HL-60 (cell line): ENCODE data around the gene STK25.
"Not testable (repeated sequence)": the region's sequence is repeated elsewhere in the genome, so short reads cannot be mapped to it uniquely, and the experiment has no call there.

Source experiments
- DNase-seq, 2 experiments: peaks; one replicate each; pipeline ENCODE4 v3.0.0-alpha.2; 2010 to 2020; ENCODE audit warnings: low read depth in 1 of 2, low spot score in 1 of 2
- H3K27ac ChIP-seq: fragments of 250-450 bp; sonication (Bioruptor Pico); replicated peaks from 2 replicates; pipeline ENCODE4 v1.5.1; 2020; ENCODE audit warnings: mild to moderate bottlenecking, moderate library complexity
- H3K27me3 ChIP-seq: fragments of 250-450 bp; sonication (Bioruptor Pico); 2 replicates; pipeline ENCODE4 v1.5.1; 2021; ENCODE audit warnings: mild to moderate bottlenecking, moderate library complexity; ENCODE audit not compliant: insufficient read depth, poor library complexity, severe bottlenecking
- H3K4me3 ChIP-seq: replicated peaks from 2 replicates; pipeline ENCODE4 v1.5.1; 2011; ENCODE audit warnings: mild to moderate bottlenecking, control low read depth, low read length; ENCODE audit not compliant: insufficient read depth
- GABPA ChIP-seq: IDR thresholded peaks from 2 replicates; pipeline ENCODE4 v1.6.1; 2012; ENCODE audit warnings: low read depth
- POLR2AphosphoS5 ChIP-seq: IDR thresholded peaks from 2 replicates; pipeline ENCODE4 v1.6.1; 2012; ENCODE audit warnings: low read depth
- SPI1 ChIP-seq: IDR thresholded peaks from 2 replicates; pipeline ENCODE4 v1.6.1; 2012; ENCODE audit warnings: low read depth, mild to moderate bottlenecking, borderline replicate concordance
- TF ChIP-seq, protein P1 (sequence below): IDR thresholded peaks from 2 replicates; pipeline ENCODE4 v1.6.1; 2012; ENCODE audit warnings: low read depth; ENCODE audit not compliant: insufficient replicate concordance
- TF ChIP-seq, protein P2 (sequence below): IDR thresholded peaks from one replicate; pipeline ENCODE4 v1.5.1; 2011; ENCODE audit warnings: low read length, control low read depth, inconsistent platforms; ENCODE audit not compliant: insufficient read depth

STK25 gene

DNA sequence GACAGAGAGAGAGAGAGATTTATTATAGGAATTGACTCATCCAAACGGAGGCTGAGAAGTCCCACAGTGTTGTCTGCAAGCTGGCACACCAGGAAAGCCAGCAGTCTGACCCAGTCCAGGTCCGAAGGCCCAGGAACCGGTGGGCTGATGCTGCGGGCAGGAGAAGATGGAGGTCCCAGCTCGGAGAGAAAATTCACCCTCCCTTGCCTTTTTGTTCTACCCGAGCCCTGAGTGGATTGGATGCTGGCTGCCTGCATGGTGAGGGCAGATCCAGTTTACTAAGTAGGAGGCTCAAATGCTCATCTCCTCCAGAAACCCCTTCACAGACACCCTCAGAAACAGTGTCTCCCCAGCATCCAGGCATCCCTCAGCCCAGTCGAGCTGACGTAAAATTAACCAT, 22.2 kb upstream of the STK25 start:
- Histone ChIP-seq H3K27ac (no peak overlapping the region), H3K27me3 (no peaks in the 10 kb centered on the region), H3K4me3 (no peak overlapping the region)
- TF ChIP-seq, protein P1, sequence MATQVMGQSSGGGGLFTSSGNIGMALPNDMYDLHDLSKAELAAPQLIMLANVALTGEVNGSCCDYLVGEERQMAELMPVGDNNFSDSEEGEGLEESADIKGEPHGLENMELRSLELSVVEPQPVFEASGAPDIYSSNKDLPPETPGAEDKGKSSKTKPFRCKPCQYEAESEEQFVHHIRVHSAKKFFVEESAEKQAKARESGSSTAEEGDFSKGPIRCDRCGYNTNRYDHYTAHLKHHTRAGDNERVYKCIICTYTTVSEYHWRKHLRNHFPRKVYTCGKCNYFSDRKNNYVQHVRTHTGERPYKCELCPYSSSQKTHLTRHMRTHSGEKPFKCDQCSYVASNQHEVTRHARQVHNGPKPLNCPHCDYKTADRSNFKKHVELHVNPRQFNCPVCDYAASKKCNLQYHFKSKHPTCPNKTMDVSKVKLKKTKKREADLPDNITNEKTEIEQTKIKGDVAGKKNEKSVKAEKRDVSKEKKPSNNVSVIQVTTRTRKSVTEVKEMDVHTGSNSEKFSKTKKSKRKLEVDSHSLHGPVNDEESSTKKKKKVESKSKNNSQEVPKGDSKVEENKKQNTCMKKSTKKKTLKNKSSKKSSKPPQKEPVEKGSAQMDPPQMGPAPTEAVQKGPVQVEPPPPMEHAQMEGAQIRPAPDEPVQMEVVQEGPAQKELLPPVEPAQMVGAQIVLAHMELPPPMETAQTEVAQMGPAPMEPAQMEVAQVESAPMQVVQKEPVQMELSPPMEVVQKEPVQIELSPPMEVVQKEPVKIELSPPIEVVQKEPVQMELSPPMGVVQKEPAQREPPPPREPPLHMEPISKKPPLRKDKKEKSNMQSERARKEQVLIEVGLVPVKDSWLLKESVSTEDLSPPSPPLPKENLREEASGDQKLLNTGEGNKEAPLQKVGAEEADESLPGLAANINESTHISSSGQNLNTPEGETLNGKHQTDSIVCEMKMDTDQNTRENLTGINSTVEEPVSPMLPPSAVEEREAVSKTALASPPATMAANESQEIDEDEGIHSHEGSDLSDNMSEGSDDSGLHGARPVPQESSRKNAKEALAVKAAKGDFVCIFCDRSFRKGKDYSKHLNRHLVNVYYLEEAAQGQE: no peak
- TF ChIP-seq GABPA (no peak), SPI1 (no peak), POLR2AphosphoS5 (no peak)
- TF ChIP-seq, protein P2, sequence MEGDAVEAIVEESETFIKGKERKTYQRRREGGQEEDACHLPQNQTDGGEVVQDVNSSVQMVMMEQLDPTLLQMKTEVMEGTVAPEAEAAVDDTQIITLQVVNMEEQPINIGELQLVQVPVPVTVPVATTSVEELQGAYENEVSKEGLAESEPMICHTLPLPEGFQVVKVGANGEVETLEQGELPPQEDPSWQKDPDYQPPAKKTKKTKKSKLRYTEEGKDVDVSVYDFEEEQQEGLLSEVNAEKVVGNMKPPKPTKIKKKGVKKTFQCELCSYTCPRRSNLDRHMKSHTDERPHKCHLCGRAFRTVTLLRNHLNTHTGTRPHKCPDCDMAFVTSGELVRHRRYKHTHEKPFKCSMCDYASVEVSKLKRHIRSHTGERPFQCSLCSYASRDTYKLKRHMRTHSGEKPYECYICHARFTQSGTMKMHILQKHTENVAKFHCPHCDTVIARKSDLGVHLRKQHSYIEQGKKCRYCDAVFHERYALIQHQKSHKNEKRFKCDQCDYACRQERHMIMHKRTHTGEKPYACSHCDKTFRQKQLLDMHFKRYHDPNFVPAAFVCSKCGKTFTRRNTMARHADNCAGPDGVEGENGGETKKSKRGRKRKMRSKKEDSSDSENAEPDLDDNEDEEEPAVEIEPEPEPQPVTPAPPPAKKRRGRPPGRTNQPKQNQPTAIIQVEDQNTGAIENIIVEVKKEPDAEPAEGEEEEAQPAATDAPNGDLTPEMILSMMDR: no peak
- DNase-seq: no peak

DNA sequence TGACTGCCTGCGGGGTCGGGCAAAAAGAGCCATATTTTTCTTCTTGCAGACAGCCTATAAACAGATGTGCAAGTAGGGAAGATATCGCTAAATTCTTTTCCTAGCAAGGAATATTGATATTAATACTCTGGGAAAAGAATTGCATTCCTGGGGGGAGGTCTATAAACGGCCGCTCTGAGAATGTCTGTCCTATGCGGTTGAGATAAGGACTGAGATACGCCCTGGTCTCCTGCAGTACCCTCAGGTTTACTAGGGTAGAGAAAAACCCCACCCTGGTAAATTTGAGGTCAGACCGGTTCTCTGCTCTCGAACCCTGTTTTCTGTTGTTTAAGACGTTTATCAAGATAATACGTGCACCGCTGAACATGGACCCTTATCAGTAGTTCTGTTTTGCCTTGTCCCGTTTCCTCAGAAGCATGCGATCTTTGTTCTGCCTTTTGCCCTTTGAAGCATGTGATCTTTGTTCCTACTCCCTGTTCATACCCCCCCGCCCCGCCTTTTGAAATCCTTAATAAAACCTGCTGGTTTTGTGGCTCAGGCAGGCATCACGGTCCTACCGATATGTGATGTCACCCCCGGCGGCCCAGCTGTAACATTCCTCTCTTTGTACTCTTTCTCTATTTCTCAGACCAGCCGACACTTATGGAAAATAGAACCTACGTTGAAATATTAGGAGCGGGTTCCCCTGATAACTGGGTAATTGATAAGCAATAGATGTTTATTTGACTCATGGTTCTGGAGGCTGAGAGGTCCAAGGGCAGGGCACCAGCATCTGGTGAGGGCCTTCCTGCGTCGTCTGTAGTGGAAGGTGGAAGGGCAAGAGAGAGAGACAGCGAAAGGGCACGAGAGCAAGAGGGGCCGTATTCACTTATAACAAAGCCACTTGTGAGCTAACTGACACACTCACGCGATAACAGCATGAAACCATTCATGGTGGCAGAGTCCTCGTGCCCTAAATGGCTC, 17.7 kb upstream of the STK25 start:
- H3K27me3 ChIP-seq, H3K27ac ChIP-seq, H3K4me3 ChIP-seq, DNase-seq: not testable (repeated sequence)

DNA sequence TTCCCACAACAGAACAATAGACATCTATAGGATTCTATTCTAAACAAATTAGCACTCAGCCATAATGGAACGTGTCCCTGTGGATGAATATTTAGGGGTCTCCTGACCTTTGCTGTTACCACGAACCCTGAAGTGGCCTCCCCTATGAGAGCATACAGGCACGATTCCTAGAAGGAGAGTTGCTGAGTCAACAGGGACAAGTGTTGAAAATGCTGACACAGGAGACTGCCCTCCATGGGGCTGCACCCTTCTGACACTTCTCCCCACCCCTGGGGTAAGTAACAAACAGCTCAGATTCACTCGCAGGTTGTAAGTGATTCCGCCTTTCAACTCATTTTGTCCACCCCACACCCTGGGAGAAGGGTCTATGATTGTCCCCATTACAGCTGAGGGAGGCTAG, 14.1 kb upstream of the STK25 start:
- peaks cover 4% of the 10 kb centered on the region for H3K27me3 ChIP-seq
- TF ChIP-seq POLR2AphosphoS5: no peak
- TF ChIP-seq, protein P1: no peak
- TF ChIP-seq SPI1: no peak
- DNase-seq: no peak
- no peak overlapping the region for H3K27ac ChIP-seq
- no peak overlapping the region for H3K4me3 ChIP-seq

DNA sequence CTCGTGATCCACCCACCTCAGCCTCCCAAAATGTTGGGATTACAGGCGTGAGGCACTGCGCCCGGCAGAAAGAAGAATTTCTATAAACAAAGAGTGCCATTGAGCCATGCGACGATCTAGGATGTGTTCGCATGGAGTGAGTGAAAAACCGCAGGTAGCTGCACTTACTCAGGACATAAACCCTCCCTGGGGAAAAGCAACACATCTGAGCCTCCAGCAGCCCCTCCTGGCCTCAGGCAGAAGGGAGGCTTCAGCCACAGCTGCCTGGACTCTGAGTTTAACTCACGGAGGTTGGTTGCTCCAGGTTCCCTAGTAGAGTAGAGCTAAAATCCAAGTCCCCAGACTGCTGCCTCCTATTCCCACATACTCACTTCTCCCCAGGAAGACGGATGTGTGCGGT, 11.3 kb upstream of the STK25 start:
- no peak for DNase-seq
- peaks cover 4% of the 10 kb centered on the region for H3K27me3 ChIP-seq
- no peak for TF ChIP-seq SPI1
- TF ChIP-seq POLR2AphosphoS5: no peak
- TF ChIP-seq, protein P2: no peak
- no peak for TF ChIP-seq GABPA
- TF ChIP-seq, protein P1: no peak

More for the DNA sequence above, 11.3 kb upstream of the STK25 start:
- Histone ChIP-seq H3K4me3 (no peak overlapping the region), H3K27ac (no peak overlapping the region)
